KMS-11 (cell line): ENCODE measurements around the gene PRSS21.

Experiments used
- H2AFZ ChIP-seq: fragments of 200-600 bp; sonication (generic); 2 replicates; pipeline ENCODE4 v1.6.1; 2016; ENCODE audit warnings: antibody characterized with exemption, mixed run types, low read depth
- H3K27ac ChIP-seq: fragments of 200-600 bp; sonication (generic); 2 replicates; pipeline ENCODE4 v1.6.1; 2016; ENCODE audit warnings: mild to moderate bottlenecking, mixed run types
- H3K27me3 ChIP-seq: fragments of 200-600 bp; sonication (generic); 2 replicates; pipeline ENCODE4 v1.6.1; 2017; ENCODE audit warnings: mild to moderate bottlenecking, low read depth, mixed run types, moderate library complexity; ENCODE audit not compliant: insufficient read depth
- H3K36me3 ChIP-seq: fragments of 200-600 bp; sonication (generic); 2 replicates; pipeline ENCODE4 v1.6.1; 2017; ENCODE audit warnings: mild to moderate bottlenecking, mixed run types; ENCODE audit not compliant: insufficient read depth
- H3K4me1 ChIP-seq: fragments of 200-600 bp; sonication (generic); 2 replicates; pipeline ENCODE4 v1.6.1; 2016; ENCODE audit warnings: mild to moderate bottlenecking, low read depth, mixed run types; ENCODE audit not compliant: poor library complexity, severe bottlenecking
- H3K4me2 ChIP-seq: fragments of 200-600 bp; sonication (generic); 2 replicates; pipeline ENCODE4 v1.7.0; 2016; ENCODE audit warnings: mild to moderate bottlenecking, mixed run types
- H3K4me3 ChIP-seq: fragments of 200-600 bp; sonication (generic); IDR thresholded peaks from 2 replicates; pipeline ENCODE4 v1.6.1; 2017; ENCODE audit warnings: low read depth, low read length, mixed read lengths; ENCODE audit not compliant: insufficient read depth
- H3K79me2 ChIP-seq: fragments of 200-600 bp; sonication (generic); 2 replicates; pipeline ENCODE4 v1.6.1; 2016; ENCODE audit warnings: low read depth, mixed run types; ENCODE audit not compliant: insufficient read depth
- H3K9ac ChIP-seq: fragments of 200-600 bp; sonication (generic); 2 replicates; pipeline ENCODE4 v1.6.1; 2016; ENCODE audit warnings: mild to moderate bottlenecking, mixed run types
- H4K20me1 ChIP-seq: fragments of 200-600 bp; sonication (generic); 2 replicates; pipeline ENCODE4 v1.6.1; 2016; ENCODE audit warnings: mild to moderate bottlenecking, mixed run types; ENCODE audit not compliant: insufficient read depth
- TF ChIP-seq, protein P1 (sequence below): fragments of 200-600 bp; sonication (generic); conservative IDR thresholded peaks from 2 replicates; pipeline ENCODE4 v1.6.1; 2017; ENCODE audit warnings: low read depth, mild to moderate bottlenecking, antibody characterized with exemption, low read length, moderate library complexity, mixed read lengths

The PRSS21 gene

DNA sequence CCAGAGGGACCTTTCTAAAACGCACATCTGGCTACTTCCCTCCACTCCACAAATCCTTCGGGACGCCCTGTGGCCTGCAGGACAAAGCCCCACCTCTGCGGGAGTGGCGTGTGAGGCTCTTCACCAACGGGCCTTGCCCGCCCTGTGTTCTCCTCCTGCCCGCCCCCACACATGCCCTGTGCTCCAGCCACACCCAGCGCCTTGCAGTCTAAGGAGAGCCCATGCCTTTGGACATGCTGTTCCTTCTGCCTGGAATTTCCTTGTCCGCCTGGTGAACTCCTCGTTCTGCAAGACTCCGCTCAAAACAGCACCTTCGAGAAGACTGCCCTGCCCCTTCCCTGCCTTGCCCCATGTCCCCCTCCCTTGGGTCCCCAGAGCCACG is 47.4 kb upstream of the PRSS21 start:
- Histone ChIP-seq H4K20me1 (no peaks in the 10 kb centered on the region), H3K4me3 (no peak overlapping the region), H3K27me3 (no peaks in the 10 kb centered on the region), H3K4me1 (peaks cover 12% of the 10 kb centered on the region), H3K9ac (no peak overlapping the region), H2AFZ (no peak overlapping the region), H3K79me2 (peaks cover 12% of the 10 kb centered on the region), H3K27ac (no peak overlapping the region), H3K36me3 (peaks cover 22% of the 10 kb centered on the region; the same call in 1 of the 2 replicates), H3K4me2 (no peak overlapping the region)
- TF ChIP-seq, protein P1, sequence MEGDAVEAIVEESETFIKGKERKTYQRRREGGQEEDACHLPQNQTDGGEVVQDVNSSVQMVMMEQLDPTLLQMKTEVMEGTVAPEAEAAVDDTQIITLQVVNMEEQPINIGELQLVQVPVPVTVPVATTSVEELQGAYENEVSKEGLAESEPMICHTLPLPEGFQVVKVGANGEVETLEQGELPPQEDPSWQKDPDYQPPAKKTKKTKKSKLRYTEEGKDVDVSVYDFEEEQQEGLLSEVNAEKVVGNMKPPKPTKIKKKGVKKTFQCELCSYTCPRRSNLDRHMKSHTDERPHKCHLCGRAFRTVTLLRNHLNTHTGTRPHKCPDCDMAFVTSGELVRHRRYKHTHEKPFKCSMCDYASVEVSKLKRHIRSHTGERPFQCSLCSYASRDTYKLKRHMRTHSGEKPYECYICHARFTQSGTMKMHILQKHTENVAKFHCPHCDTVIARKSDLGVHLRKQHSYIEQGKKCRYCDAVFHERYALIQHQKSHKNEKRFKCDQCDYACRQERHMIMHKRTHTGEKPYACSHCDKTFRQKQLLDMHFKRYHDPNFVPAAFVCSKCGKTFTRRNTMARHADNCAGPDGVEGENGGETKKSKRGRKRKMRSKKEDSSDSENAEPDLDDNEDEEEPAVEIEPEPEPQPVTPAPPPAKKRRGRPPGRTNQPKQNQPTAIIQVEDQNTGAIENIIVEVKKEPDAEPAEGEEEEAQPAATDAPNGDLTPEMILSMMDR = no peak

DNA sequence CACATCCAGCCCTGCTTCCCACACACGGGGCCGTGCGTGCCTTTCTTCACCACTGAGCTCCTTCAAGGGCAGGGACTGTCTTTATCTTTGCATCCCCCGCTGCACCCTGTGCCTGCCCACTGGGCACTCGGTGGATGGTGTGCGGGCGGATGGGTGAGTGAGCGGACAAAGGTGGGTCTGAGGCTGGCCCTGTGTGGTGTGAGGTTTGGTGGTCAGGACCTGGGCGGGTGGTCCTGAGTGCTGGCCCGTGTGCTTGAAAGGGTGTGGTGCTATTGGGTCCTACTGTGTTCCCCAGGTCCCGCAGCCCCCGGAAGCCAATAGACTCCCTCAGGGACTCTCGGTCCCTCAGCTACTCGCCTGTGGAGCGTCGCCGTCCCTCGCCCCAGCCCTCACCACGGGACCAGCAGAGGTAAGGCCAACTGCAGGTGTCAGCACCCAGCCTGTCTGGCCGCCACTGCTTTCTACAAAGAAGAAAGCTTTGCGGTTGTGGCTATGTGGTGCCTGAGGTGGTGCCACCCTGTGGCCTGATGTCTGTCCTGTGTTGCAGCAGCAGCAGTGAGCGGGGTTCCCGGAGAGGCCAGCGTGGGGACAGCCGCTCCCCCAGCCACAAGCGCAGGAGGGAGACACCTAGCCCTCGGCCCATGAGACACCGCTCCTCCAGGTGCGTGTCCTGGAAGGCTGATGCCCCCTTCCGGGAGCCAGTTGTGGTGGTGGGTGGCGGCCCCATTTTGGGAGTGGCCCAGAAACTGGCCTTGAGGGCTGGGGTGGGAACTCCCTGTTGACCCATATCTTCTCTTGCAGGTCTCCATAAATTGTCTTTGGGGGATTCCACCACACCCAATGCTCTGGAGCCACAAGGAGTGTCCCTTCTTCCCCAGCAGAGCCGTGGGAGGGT is 46.7 kb upstream of the PRSS21 start:
- no peak overlapping the region for H2AFZ ChIP-seq
- H3K4me2 ChIP-seq = no peak overlapping the region
- H3K79me2 ChIP-seq = peaks cover 7% of the 10 kb centered on the region
- H3K9ac ChIP-seq = no peak overlapping the region
- H3K4me3 ChIP-seq = no peak overlapping the region
- H4K20me1 ChIP-seq = no peaks in the 10 kb centered on the region
- H3K4me1 ChIP-seq = peaks cover 19% of the 10 kb centered on the region
- TF ChIP-seq, protein P1 = peak; percentile 34
- no peaks in the 10 kb centered on the region for H3K27me3 ChIP-seq
- H3K36me3 ChIP-seq = peaks cover 20% of the 10 kb centered on the region; the same call in 1 of the 2 replicates
- no peak overlapping the region for H3K27ac ChIP-seq

DNA sequence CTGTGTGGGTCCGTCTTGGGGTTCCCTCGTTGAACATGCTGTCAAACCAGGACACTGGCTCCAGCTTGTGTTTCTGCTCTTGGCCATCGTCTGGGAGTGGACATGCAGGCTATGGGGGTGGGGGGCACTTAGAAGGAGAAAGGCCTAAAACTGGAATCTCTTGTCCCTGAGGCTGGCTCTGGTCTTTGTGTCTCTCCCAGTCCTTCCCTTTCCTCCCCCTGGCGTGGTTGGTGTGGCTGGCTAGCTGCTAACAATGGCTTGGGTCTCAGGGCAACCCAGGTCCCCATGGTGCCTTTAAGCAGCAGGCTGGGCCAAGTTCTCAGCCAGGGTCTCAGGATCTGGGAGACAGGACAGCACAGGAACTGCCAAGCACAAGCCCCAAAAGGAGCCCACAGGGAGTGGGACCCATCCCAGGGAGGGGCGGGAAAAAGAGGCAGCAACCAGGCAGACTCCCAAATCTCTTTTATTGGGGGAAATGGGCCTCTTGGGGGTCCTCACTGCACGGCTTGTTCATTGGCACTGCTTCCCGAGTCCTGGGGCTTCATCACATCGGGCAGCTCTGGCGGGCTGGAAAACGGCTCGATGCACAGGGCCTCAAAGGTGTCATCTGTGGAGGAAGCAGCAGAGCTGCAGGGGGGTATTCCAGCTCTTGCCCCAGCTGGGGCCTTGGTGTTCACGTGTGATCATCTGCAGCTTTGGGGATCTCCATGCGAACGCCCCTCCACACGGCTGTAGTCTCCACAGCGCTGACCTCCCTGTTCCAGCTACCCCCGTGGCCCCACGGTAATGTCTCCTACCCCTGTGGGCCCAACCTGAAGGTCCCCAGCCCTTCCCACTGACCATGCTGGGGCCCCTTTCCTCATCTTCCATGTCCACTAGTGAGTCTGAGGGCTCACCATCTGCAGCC is 45.3 kb upstream of the PRSS21 start:
- H3K36me3 ChIP-seq = peaks cover 11% of the 10 kb centered on the region; the same call in 1 of the 2 replicates
- H4K20me1 ChIP-seq = no peaks in the 10 kb centered on the region
- H3K79me2 ChIP-seq = peaks cover 16% of the 10 kb centered on the region
- H3K4me1 ChIP-seq = peaks cover 28% of the 10 kb centered on the region
- TF ChIP-seq, protein P1 = no peak
- no peak overlapping the region for H3K4me3 ChIP-seq
- no peak overlapping the region for H3K27ac ChIP-seq
- no peaks in the 10 kb centered on the region for H3K27me3 ChIP-seq
- no peak overlapping the region for H3K4me2 ChIP-seq
- H2AFZ ChIP-seq = no peak overlapping the region
- no peak overlapping the region for H3K9ac ChIP-seq

DNA sequence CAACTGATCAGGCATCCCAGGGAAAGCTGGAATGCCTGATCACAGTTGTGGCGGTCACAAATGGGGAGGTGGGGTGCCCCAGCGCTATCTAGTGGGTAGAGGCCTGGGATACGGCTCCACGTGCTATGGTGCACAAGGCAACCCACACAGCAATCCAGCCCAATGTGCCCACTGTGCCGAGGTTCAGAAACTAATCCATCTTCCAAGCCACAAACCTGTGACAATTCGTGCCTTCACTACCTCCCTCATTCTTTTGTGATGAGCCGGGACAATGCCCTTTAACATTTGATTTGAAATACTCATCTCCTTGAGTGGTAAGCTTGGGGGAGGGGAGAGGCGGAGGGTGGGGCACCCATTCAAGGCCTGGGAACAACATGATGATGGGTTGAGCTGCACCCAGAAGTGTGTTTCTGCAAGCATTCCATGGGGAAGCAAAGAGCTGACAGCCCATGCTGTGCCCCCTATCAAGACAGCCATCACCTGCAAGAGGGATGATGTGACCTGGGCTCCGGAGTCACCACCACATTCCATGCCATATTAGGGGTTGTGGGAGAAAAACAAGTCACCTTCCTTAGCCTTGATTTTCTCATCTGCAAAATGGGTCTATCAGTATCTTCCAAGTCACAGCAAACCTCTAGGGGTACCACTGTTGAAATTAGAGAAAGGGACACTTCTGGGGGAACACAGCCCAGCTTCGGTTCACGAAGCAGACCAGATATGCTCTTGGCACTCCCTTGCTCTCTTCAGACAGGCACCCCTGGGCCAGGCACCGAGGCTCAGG is 43.7 kb upstream of the PRSS21 start:
- Histone ChIP-seq H3K36me3 (peaks cover 5% of the 10 kb centered on the region; the same call in 1 of the 2 replicates), H2AFZ (no peak overlapping the region), H3K4me2 (peak overlapping the region; percentile 7; the same call in 1 of the 2 replicates), H3K27ac (no peak overlapping the region; the same call in 1 of the 2 replicates), H3K27me3 (no peaks in the 10 kb centered on the region), H4K20me1 (no peaks in the 10 kb centered on the region), H3K4me1 (peaks cover 33% of the 10 kb centered on the region), H3K79me2 (peaks cover 23% of the 10 kb centered on the region), H3K4me3 (no peak overlapping the region), H3K9ac (no peak overlapping the region)
- TF ChIP-seq, protein P1 = no peak
